H1 (cell line): ENCODE measurements around the gene KRTAP3-2. TPM values are rescaled to one million over a fixed set of nuclear protein-coding genes. Genes with fewer than 3 reads are reported as not detected.

ENCODE experiments used
- CTCF ChIA-PET: fragments of 300-600 bp; sonication (Branson Sonifier 250); formaldehyde crosslinking; loops from one replicate; lab custom pipeline; 2021; ENCODE audit not compliant: partially characterized antibody; lab: Charles Lee
- POLR2A ChIA-PET: fragments of 300-600 bp; sonication (Branson Sonifier 250); formaldehyde crosslinking; loops from one replicate; lab custom pipeline; 2021; ENCODE audit warnings: inconsistent platforms; ENCODE audit not compliant: partially characterized antibody; lab: Charles Lee
- DNase-seq, 2 experiments: peaks; one replicate each; pipeline versions ENCODE4 v3.0.0 to v3.0.0-alpha.2; 2010 to 2022; ENCODE audit warnings: low spot score in 2 of 2, low read depth in 1 of 2, mixed read lengths in 1 of 2
- FAIRE-seq: peaks from 2 replicates; lab custom pipeline; 2011; peaks lifted over from hg19 to GRCh38; lab: Jason Lieb, UNC
- H2AFZ ChIP-seq: 2 replicates; pipeline ENCODE4 v1.8.1; 2012; ENCODE audit warnings: low read length, inconsistent platforms
- H2AK5ac ChIP-seq: 2 replicates; pipeline ENCODE4 v1.6.1; 2013; ENCODE audit warnings: low read depth, low read length
- H2BK120ac ChIP-seq: replicated peaks from 2 replicates; pipeline ENCODE3; 2013; ENCODE audit warnings: low read depth, low read length, inconsistent platforms
- H2BK12ac ChIP-seq: 2 replicates; pipeline ENCODE4 v1.6.1; 2013; ENCODE audit warnings: low read depth, low read length
- H2BK15ac ChIP-seq: 2 replicates; pipeline ENCODE4 v1.6.1; 2013; ENCODE audit warnings: low read length
- H2BK20ac ChIP-seq: 2 replicates; pipeline ENCODE4 v1.6.1; 2013; ENCODE audit warnings: low read length
- H2BK5ac ChIP-seq: 2 replicates; pipeline ENCODE4 v1.6.1; 2013; ENCODE audit warnings: low read depth, low read length
- H3K14ac ChIP-seq: 2 replicates; pipeline ENCODE4 v1.6.1; 2013; ENCODE audit warnings: inconsistent platforms; ENCODE audit not compliant: insufficient read length
- H3K18ac ChIP-seq: 2 replicates; pipeline ENCODE4 v1.6.1; 2013; ENCODE audit warnings: low read length; ENCODE audit errors: extremely low read depth
- H3K23ac ChIP-seq: 2 replicates; pipeline ENCODE4 v1.6.1; 2013; ENCODE audit warnings: inconsistent platforms; ENCODE audit not compliant: insufficient read length
- H3K23me2 ChIP-seq: 2 replicates; pipeline ENCODE4 v1.6.1; 2013; ENCODE audit warnings: low read depth, low read length
- H3K27ac ChIP-seq: 2 replicates; pipeline ENCODE4 v1.6.1; 2011; ENCODE audit warnings: low read depth, low read length, inconsistent platforms
- H3K27me3 ChIP-seq, 4 experiments: replicated peaks in 1 of 4; 1 replicate in 1 of 4; 2 replicates in 3 of 4; pipeline versions ENCODE4 v1.6.1 to v1.8.1; 2011 to 2013; ENCODE audit warnings: low read length in 3 of 4, mild to moderate bottlenecking in 3 of 4, inconsistent platforms in 2 of 4, mixed read lengths in 2 of 4, moderate library complexity in 1 of 4; ENCODE audit not compliant: control insufficient read depth in 3 of 4, insufficient read depth in 3 of 4; ENCODE audit errors: extremely low read depth in 1 of 4
- H3K36me3 ChIP-seq, 4 experiments: 2 replicates each; pipeline versions ENCODE4 v1.6.1 to v1.8.1; 2011 to 2013; ENCODE audit warnings: mild to moderate bottlenecking in 4 of 4, low read length in 3 of 4, moderate library complexity in 2 of 4, control low read depth in 1 of 4, inconsistent platforms in 1 of 4; ENCODE audit not compliant: insufficient read depth in 4 of 4, control insufficient read depth in 2 of 4
- H3K4ac ChIP-seq: replicated peaks from 2 replicates; pipeline ENCODE3; 2013; ENCODE audit warnings: low read length, low read depth, mixed read lengths, inconsistent platforms; ENCODE audit not compliant: insufficient read length
- H3K4me1 ChIP-seq, 4 experiments: replicated peaks in 1 of 4; 1 replicate in 1 of 4; 2 replicates in 3 of 4; pipeline versions ENCODE4 v1.6.1 to v1.8.1; 2011 to 2013; ENCODE audit warnings: low read length in 3 of 4, inconsistent platforms in 2 of 4, mixed read lengths in 1 of 4; ENCODE audit not compliant: insufficient read depth in 4 of 4, control insufficient read depth in 3 of 4
- H3K4me2 ChIP-seq, 2 experiments: 2 replicates each; pipeline versions ENCODE4 v1.6.1 to v1.8.1; 2011 to 2013; ENCODE audit warnings: low read depth in 2 of 2, low read length in 2 of 2, control low read depth in 1 of 2, inconsistent platforms in 1 of 2, mild to moderate bottlenecking in 1 of 2; ENCODE audit not compliant: insufficient read depth in 1 of 2
- H3K4me3 ChIP-seq, 4 experiments: fragments of 200-600, 300-600 bp in 1 of 4; sonication (generic), shearing (Covaris generic), sonication (Bioruptor Twin) in 1 of 4; 2 replicates each; pipeline versions ENCODE4 v1.5.1 to v1.8.1; 2011 to 2016; ENCODE audit warnings: low read length in 4 of 4, low read depth in 3 of 4, control low read depth in 2 of 4, inconsistent platforms in 2 of 4, mild to moderate bottlenecking in 2 of 4, mixed read lengths in 1 of 4, moderate library complexity in 1 of 4; ENCODE audit not compliant: insufficient read depth in 2 of 4; ENCODE audit errors: extremely low read depth in 1 of 4
- H3K56ac ChIP-seq: replicated peaks from 2 replicates; pipeline ENCODE3; 2013; ENCODE audit warnings: low read depth, mild to moderate bottlenecking, mixed read lengths, low read length, inconsistent platforms; ENCODE audit not compliant: insufficient read length
- H3K79me1 ChIP-seq: 2 replicates; pipeline ENCODE4 v1.6.1; 2013; ENCODE audit warnings: low read depth, low read length, control low read depth
- H3K79me2 ChIP-seq, 2 experiments: 2 replicates each; pipeline versions ENCODE4 v1.6.1 to v1.8.1; 2012 to 2013; ENCODE audit warnings: low read length in 2 of 2, mild to moderate bottlenecking in 2 of 2, inconsistent platforms in 1 of 2; ENCODE audit not compliant: insufficient read depth in 2 of 2, control insufficient read depth in 1 of 2
- H3K9ac ChIP-seq, 4 experiments: replicated peaks in 1 of 4; 1 replicate in 1 of 4; 2 replicates in 3 of 4; pipeline versions ENCODE4 v1.6.1 to v1.8.1; 2011 to 2013; ENCODE audit warnings: low read depth in 3 of 4, low read length in 3 of 4, control low read depth in 2 of 4, mild to moderate bottlenecking in 2 of 4, moderate library complexity in 2 of 4, inconsistent platforms in 1 of 4; ENCODE audit errors: extremely low read depth in 1 of 4
- H3K9me3 ChIP-seq, 2 experiments: 2 replicates each; pipeline versions ENCODE4 v1.6.1 to v1.8.1; 2012 to 2013; ENCODE audit warnings: mild to moderate bottlenecking in 2 of 2, moderate library complexity in 2 of 2, control low read depth in 1 of 2, inconsistent platforms in 1 of 2, low read depth in 1 of 2, low read length in 1 of 2, mixed read lengths in 1 of 2; ENCODE audit not compliant: insufficient read depth in 2 of 2
- H4K20me1 ChIP-seq, 2 experiments: replicated peaks in 1 of 2; 2 replicates each; pipeline versions ENCODE3 to v1.8.1; 2011 to 2013; ENCODE audit warnings: inconsistent platforms in 2 of 2, low read length in 2 of 2, mild to moderate bottlenecking in 1 of 2; ENCODE audit not compliant: insufficient read depth in 2 of 2, control insufficient read depth in 1 of 2
- H4K5ac ChIP-seq: 2 replicates; pipeline ENCODE4 v1.6.1; 2013; ENCODE audit warnings: low read length, low read depth, mixed read lengths, inconsistent platforms; ENCODE audit not compliant: insufficient read length
- H4K8ac ChIP-seq: 2 replicates; pipeline ENCODE4 v1.8.0; 2013; ENCODE audit warnings: mild to moderate bottlenecking, moderate library complexity, low read length, inconsistent platforms; ENCODE audit not compliant: insufficient read depth; ENCODE audit errors: extremely low read depth
- H4K91ac ChIP-seq: replicated peaks from 2 replicates; pipeline ENCODE3; 2013; ENCODE audit warnings: low read length, mixed read lengths, inconsistent platforms; ENCODE audit not compliant: insufficient read length
- BACH1 ChIP-seq: IDR thresholded peaks from 2 replicates; pipeline ENCODE4 v1.6.1; 2012; ENCODE audit warnings: low read length, improper control_type of control experiment
- CHD1 ChIP-seq: IDR thresholded peaks from 2 replicates; pipeline ENCODE4 v1.6.1; 2012; ENCODE audit warnings: low read depth, low read length, improper control_type of control experiment
- SAP30 ChIP-seq: fragments of 300-600 bp; sonication (generic); IDR thresholded peaks from 2 replicates; pipeline ENCODE4 v1.7.1; 2012; ENCODE audit warnings: low read length, moderate library complexity, mild to moderate bottlenecking, inconsistent platforms; ENCODE audit not compliant: insufficient read depth, insufficient replicate concordance
- TEAD4 ChIP-seq: IDR thresholded peaks from 2 replicates; pipeline ENCODE4 v1.6.1; 2012; ENCODE audit warnings: low read depth, low read length, inconsistent platforms, mixed read lengths
- WGBS, 2 experiments: shearing (Covaris generic) in 1 of 2; methylation state at CpG; one replicate each; pipeline versions ENCODE4 v1.1.6 to v1.1.7; 2013 to 2015; ENCODE audit warnings: low lambda C conversion rate in 2 of 2, mixed read lengths in 2 of 2, inconsistent platforms in 1 of 2, low coverage in 1 of 2, missing lambda C conversion rate in 1 of 2; ENCODE audit not compliant: insufficient replicate concordance in 2 of 2, insufficient coverage in 1 of 2, insufficient read length in 1 of 2; ENCODE audit errors: extremely low coverage in 1 of 2, missing lambda C conversion rate in 1 of 2; 5-methylcytosine and 5-hydroxymethylcytosine counted together
- polyA plus RNA-seq, 7 experiments: library from polyadenylated mRNA; depleted of rRNA in 3 of 7; stranded (reverse) in 5 of 7; unstranded in 2 of 7; fragments of >200 nt in 5 of 7; fragments of 200-250 nt in 2 of 7; gene quantifications; 1 replicate in 5 of 7; 2 replicates in 1 of 7; 4 replicates in 1 of 7; pipeline versions ENCODE4 v1.2.1 to v1.2.3, GENCODE V29; 2011 to 2013; ENCODE audit warnings: missing spikeins in 2 of 7, mixed read lengths in 2 of 7
- total RNA-seq: library from RNA; stranded (reverse); fragmentation: NEBNext Ultra II Directional; extraction: Animal tissue kit (Norgen Biotek cat#: 25700); gene quantifications from 2 replicates; pipeline ENCODE4 v1.2.1, GENCODE V29; 2021

The KRTAP3-2 gene
- total and polyA plus RNA-seq, 2 of the 8 experiments (the other 6 are each of a cell fraction or from before 2014, with no cell fraction given): not detected

GRCh38 chr17:41009301-41009760 lies 9.6 kb upstream of the KRTAP3-2 start:
- Histone ChIP-seq H2BK5ac (no peak overlapping the region), H3K18ac (no peak overlapping the region), H3K23me2 (no peaks in the 10 kb centered on the region), H3K36me3 (no peaks in the 10 kb centered on the region), H3K79me1 (no peaks in the 10 kb centered on the region), H3K23ac (no peak overlapping the region), H2BK12ac (no peak overlapping the region), H3K14ac (no peak overlapping the region), H2AFZ (no peak overlapping the region), H3K79me2 (no peaks in the 10 kb centered on the region), H3K27me3 (no peaks in the 10 kb centered on the region), H4K8ac (no peak overlapping the region), H2BK20ac (no peak overlapping the region), H3K9ac (no peak overlapping the region), H3K4me2 (no peak overlapping the region), H2BK15ac (no peak overlapping the region), H3K56ac (no peak overlapping the region), H4K20me1 (no peaks in the 10 kb centered on the region), H4K91ac (no peak overlapping the region), H3K4me3 (no peak overlapping the region), H3K4ac (no peak overlapping the region), H3K27ac (no peak overlapping the region), H3K9me3 (no peaks in the 10 kb centered on the region), H2BK120ac (no peak overlapping the region), H4K5ac (no peak overlapping the region), H2AK5ac (no peak overlapping the region), H3K4me1 (peaks cover 0 to 10% (median 6%) of the 10 kb centered on the region in 4 experiments; a peak in 6 of 7 replicates)
- TF ChIP-seq BACH1: no peak
- no peak for TF ChIP-seq SAP30
- no peak for TF ChIP-seq CHD1
- 0 out of 2 replicates have a peak, but pooled peaks have one; percentile 43 for TF ChIP-seq TEAD4
- no peak for DNase-seq
- FAIRE-seq: no peak
- ChIA-PET CTCF (interaction anchor here (1.1 to 1.2 kb wide), 2 partner anchors 9 to 19 kb away, joined by 4 to 5 read pairs; no protein-coding TSS in a partner anchor), POLR2A (no interaction called here)
- WGBS, 2 experiments: 77% methylated on average over 4 of the region's 4 CpGs; no CpG with 5 or more reads in 1 of the 2 experiments
